Tibial nerve (tissue), 4 donors: Measurements from ENCODE around the gene BTBD8. TPM values are rescaled to one million over a fixed set of nuclear protein-coding genes. Genes with fewer than 3 reads are reported as not detected.

ENCODE experiments used
- DNase-seq, 2 donors: peaks; one replicate each; pipeline ENCODE4 v3.0.0-alpha.2; 2019; ENCODE audit warnings: low spot score in 2 of 2
- H3K27ac ChIP-seq, 4 donors: fragments of 200-600 bp; sonication (generic) in 3 of 4; one replicate each; pipeline ENCODE4 v1.5.1; 2017 to 2019; ENCODE audit warnings: mild to moderate bottlenecking in 1 of 4
- H3K27me3 ChIP-seq, 2 donors: fragments of 200-600 bp; sonication (generic) in 1 of 2; one replicate each; pipeline versions ENCODE4 v1.5.1 to v1.6.0; 2017 to 2019
- H3K36me3 ChIP-seq, 3 donors: fragments of 200-600 bp; sonication (generic); one replicate each; pipeline ENCODE4 v1.5.1; 2018 to 2019
- H3K4me1 ChIP-seq, 4 donors: fragments of 200-600 bp; sonication (generic) in 3 of 4; one replicate each; pipeline ENCODE4 v1.5.1; 2017 to 2019
- H3K4me3 ChIP-seq, 4 donors: fragments of 200-600 bp; sonication (generic) in 3 of 4; one replicate each; pipeline ENCODE4 v1.5.1; 2017 to 2019; ENCODE audit warnings: mild to moderate bottlenecking in 1 of 4, moderate library complexity in 1 of 4
- H3K9me3 ChIP-seq, 4 donors: fragments of 200-600 bp; sonication (generic) in 3 of 4; one replicate each; pipeline ENCODE4 v1.5.1; 2017 to 2019
- CTCF ChIP-seq, 5 experiments: fragments of 200-600 bp in 3 of 5; fragments of 450-650 bp in 2 of 5; sonication (generic) in 3 of 5; IDR thresholded peaks; one replicate each; pipeline ENCODE4 v1.5.1; 2016 to 2019; ENCODE audit warnings: antibody characterized with exemption in 5 of 5, mild to moderate bottlenecking in 3 of 5, moderate library complexity in 2 of 5
- EP300 ChIP-seq, 2 donors: sonication (generic); formaldehyde crosslinking; IDR thresholded peaks; one replicate each; pipeline ENCODE4 v1.6.1; 2017; ENCODE audit warnings: antibody characterized with exemption in 2 of 2, mild to moderate bottlenecking in 1 of 2
- POLR2A ChIP-seq, 2 donors: fragments of 450-650 bp; IDR thresholded peaks; one replicate each; pipeline ENCODE4 v1.6.1; 2017; ENCODE audit warnings: antibody characterized with exemption in 2 of 2, mild to moderate bottlenecking in 2 of 2, moderate library complexity in 2 of 2
- WGBS, 2 donors: methylation state at CpG; one replicate each; pipeline ENCODE4 v1.1.5; 2018; 5-methylcytosine and 5-hydroxymethylcytosine counted together
- total RNA-seq, 4 donors: library from RNA; depleted of rRNA; stranded (reverse); fragments of >200 nt; gene quantifications; one replicate each; pipeline ENCODE4 v1.1.0, GENCODE V29; 2016

The BTBD8 gene
- total RNA-seq, 4 donors from 2014 or later, result 7.8 to 19.0 (median 14.4) TPM

DNA sequence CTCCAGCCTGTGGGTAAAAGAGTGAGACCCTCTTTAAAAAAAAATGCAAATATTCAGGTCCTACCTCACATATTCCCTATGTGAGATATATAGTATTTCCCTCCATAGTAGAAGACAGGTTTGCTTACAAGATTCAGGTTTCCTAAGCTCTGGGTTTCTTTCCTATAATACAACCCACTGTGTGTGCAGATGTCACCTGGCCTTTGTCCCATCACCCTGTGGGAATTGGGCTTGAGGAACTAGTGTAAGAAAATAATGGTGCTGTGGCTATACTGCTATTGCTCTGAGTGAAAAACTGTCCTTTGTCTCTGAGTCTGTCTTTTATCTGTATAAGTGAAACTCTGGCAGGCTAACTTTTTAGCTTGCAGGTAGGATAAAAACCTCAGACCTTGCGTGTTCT, 150.6 kb downstream of the BTBD8 start:
- H3K4me1 ChIP-seq, result no peaks in the 10 kb centered on the region
- H3K36me3 ChIP-seq, result no peaks in the 10 kb centered on the region
- no peak overlapping the region for H3K27ac ChIP-seq
- no peak overlapping the region for H3K4me3 ChIP-seq
- TF ChIP-seq POLR2A (IDR thresholded peaks at IDR 0.05) (no peak), CTCF (IDR thresholded peaks at IDR 0.05) (no peak), EP300 (IDR thresholded peaks at IDR 0.05) (no peak)
- DNase-seq, result no peak
- H3K9me3 ChIP-seq, result no peaks in the 10 kb centered on the region
- no peaks in the 10 kb centered on the region for H3K27me3 ChIP-seq
- 83 to 93% methylated on average over 1 of the region's 1 CpG for WGBS, 2 donors

Other genes with a start within 250 kb of the BTBD8 start
- 100 to 1,000 TPM; 116 to 306 (median 171) TPM for gene TGFBR3, start 194.2 kb upstream of the BTBD8 start, total RNA-seq
- under 1 TPM in 1 of 4 donors, not detected in 3; 0.30 TPM for gene BRDT, start 130.9 kb upstream of the BTBD8 start, total RNA-seq
- 1 to 10 TPM in 1 of 4 donors, not detected in 3; 1.1 TPM for gene EPHX4, start 50.4 kb upstream of the BTBD8 start, total RNA-seq
- gene SETSIP, start 4.9 kb upstream of the BTBD8 start, total RNA-seq, result not detected
- gene C1orf146, start 137.6 kb downstream of the BTBD8 start, total RNA-seq, result not detected
- gene GLMN, start 218.6 kb downstream of the BTBD8 start, total RNA-seq, result 10 to 100 TPM in 1 of 4 donors, 1 to 10 TPM in 3; 5.2 to 12.0 (median 8.1) TPM
- gene RPAP2, start 218.7 kb downstream of the BTBD8 start, total RNA-seq, result 10 to 100 TPM in 2 of 4 donors, 1 to 10 TPM in 2; 3.3 to 12.2 (median 7.7) TPM